HG03095 (cell line): ENCODE data around the gene ADAM23.

Source experiments
- ATAC-seq: cut with Tn5 transposase; IDR thresholded peaks from one replicate; pipeline ENCODE4 v1.9.1; 2021; ENCODE audit warnings: moderate library complexity; ENCODE audit not compliant: unreplicated experiment

Gene ADAM23

DNA sequence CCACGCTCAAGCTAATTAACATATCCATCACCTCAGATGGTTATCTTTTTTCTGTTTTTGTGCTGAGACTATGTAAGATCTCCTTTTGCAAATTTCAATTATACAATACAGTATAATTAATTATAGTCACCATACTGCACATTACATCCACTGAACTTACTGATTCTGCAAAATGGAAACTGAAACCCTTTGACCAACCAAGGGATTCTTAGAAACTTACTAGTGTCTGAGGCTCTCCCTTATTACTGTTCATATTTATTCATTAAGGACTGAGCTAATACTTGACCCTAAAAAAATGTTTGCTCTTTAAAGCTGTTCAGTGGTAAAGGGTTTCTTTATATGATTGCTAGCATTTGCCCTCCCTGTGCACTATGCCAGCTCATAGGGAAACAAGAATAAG, 50.7 kb downstream of the ADAM23 start:
- no peak for ATAC-seq

DNA sequence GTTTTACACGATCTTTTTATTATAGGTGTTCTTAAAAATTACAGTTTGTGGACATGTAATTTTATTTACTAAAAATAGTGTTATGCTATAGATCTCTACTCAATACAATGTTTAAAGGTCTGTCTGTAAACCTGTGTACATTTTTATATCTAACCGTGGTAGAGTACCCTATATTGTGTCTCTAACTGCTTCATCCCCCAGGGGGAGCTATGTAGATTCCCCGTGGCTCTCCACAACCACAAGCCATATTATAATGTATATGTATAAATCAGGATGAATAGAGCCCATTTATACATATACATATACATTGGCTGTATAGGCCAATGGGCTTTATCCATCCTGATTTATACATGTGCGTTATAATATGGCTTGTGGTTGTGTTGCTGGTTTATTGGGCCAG, 59.4 kb downstream of the ADAM23 start:
- ATAC-seq = no peak

DNA sequence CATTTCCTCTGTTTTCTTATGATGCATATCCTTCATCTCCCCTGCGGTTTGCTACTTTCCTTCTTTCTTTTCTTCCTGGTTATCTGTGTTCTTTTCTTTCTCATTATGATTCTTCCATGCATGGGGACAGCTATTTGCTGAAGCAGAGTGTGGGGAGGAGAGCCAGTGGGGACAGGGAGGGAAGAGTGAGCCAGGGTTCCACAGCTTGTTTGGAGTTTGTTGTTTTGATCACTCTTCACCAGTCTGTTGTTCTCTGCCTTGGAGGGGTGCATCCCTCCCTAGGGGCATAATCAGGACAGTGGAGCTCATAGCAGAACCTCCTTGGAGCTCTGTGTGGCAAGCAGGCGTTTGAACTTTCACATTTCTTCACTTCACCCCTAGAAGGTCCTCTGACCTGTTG, 68.0 kb downstream of the ADAM23 start:
- ATAC-seq = no peak

DNA sequence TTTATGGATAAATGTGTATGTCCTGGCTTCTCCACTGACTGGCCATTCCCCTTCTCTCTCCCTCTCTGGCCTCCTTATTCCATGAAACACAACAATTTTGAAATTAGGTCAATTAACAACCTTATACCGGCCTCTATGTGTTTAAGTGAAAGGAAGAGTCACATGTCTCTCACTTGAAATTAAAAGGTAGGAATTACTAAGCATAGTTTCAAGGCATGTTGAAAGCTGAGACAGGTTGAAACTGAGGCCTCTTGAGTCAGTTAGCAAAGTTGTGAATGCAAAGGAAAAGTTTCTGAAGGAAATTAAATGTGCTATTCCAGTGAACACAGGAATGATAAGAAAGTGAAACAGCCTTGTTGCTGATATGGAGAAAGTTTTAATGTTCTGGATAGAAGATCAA, 69.7 kb downstream of the ADAM23 start:
- no peak for ATAC-seq

DNA sequence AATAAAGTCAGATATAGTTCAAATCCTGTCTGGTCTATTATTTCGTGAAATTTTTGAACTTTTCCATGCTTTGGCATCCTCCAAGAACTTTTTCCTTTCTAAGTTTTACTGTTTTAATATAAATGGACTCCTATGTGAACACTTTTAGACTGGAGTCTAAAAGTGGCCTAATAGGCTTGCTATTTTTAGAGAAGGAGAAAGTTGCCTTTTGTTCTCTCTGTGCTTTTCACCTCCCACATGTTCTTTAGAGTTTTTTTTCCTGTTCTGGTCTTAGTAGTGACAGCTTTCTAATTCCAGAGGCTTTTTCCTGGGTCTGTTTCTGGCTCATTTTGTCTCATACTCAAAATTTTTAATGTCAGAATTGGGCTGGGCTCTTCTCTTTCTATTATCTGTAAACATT, 72.2 kb downstream of the ADAM23 start:
- no peak for ATAC-seq

GRCh38 chr2:206518997-206519396, 75.7 kb downstream of the ADAM23 start:
- ATAC-seq = peak; percentile 72

DNA sequence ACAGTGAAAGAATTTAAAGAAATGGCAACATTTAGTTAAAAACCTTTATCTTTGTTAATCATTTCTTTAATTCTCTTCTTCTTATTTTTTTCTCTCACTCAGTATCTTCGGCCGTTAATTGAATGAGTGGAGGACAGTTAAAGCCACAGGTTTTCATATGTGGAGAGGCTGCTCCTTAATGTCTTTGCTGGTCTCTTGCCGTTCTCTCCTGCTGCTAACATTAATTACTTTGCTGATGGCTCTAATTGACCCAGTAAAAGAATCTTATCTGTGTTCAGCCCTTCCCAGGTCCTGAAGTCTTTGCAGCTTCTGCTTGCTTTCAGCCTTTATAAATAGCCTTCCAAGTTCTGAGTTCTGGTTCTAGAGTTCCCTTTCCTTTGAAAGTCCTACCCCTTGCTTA, 77.1 kb downstream of the ADAM23 start:
- ATAC-seq = no peak

DNA sequence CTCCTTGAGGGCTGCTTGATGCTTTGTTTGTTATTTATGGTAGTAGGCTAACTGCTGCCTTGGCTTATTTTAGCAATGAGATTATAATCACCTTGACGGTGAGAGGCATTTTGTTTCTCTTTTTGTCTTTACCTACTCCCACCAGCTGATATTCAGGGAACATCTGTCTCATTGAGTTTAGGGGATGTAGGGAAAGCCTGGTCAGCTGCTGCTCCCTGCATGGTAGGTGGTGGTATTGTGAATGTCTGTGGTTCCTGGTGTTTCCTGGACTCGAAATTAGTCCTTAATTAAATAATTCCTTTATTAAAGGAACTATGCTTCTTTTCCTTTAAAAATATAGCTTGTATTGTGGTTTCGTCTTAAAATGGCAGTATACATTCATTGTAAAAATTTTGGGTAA, 77.8 kb downstream of the ADAM23 start:
- no peak for ATAC-seq

GRCh38 chr2:206521612-206522011, 78.3 kb downstream of the ADAM23 start:
- no peak for ATAC-seq

DNA sequence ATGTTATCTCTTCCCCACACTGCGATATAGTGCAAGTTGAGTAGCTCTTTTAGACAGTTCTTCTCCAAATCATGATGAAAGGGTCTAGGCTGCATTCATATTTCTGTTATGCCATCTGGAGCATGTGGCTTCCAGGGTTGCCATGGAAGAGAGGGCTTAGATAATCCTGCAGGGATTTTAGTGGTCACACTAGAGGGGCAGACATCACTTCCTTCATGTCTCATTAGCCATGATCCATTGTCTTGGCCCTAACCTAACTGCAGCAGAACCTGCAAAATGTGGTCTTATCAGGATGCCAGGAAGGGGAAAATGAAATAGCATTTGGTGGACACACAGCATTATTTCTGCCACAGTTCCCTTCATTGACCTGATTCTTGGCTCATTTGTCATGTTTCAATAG, 83.1 kb downstream of the ADAM23 start:
- no peak for ATAC-seq

- no peak for ATAC-seq
Measured at GRCh38 chr2:206527153-206527552, 83.8 kb downstream of the ADAM23 start.

GRCh38 chr2:206530727-206531126, 87.4 kb downstream of the ADAM23 start:
- no peak for ATAC-seq

DNA sequence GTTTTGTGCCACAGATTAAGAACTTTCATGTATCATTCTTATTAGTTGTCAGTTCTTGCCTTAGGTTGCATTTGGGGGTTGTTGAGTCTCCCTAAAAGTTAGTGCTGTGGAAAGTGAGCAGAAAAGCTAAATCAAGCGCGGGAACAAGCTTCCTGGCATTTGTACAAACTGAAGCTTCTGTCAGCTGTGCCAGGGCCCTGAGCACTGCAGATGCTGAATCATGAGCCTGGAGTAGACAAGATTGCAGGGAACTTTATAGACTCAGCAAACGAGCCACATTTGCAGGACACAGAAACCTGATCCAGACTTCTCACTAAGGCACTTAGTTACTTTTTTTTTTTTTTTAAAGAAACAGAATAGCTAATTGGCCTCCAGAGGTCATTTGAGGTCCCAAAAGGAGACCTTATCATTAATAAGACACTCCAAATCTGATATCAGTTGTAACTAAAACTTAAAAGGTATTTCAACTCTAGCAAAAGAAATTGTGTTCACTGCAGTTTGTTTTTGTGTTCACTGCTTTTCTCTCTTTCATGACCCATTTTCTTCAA, 88.7 kb downstream of the ADAM23 start:
- ATAC-seq = no peak

- no peak for ATAC-seq
Measured at GRCh38 chr2:206533977-206534376, 90.6 kb downstream of the ADAM23 start.

GRCh38 chr2:206535260-206535986, 92.1 kb downstream of the ADAM23 start:
- no peak for ATAC-seq

GRCh38 chr2:206540757-206541156, 97.4 kb downstream of the ADAM23 start:
- ATAC-seq = no peak

GRCh38 chr2:206543073-206543472, 99.7 kb downstream of the ADAM23 start:
- ATAC-seq = no peak

- ATAC-seq = no peak
Measured at GRCh38 chr2:206548383-206548782, 105.1 kb downstream of the ADAM23 start.

GRCh38 chr2:206555721-206556120, 112.4 kb downstream of the ADAM23 start:
- ATAC-seq = no peak

DNA sequence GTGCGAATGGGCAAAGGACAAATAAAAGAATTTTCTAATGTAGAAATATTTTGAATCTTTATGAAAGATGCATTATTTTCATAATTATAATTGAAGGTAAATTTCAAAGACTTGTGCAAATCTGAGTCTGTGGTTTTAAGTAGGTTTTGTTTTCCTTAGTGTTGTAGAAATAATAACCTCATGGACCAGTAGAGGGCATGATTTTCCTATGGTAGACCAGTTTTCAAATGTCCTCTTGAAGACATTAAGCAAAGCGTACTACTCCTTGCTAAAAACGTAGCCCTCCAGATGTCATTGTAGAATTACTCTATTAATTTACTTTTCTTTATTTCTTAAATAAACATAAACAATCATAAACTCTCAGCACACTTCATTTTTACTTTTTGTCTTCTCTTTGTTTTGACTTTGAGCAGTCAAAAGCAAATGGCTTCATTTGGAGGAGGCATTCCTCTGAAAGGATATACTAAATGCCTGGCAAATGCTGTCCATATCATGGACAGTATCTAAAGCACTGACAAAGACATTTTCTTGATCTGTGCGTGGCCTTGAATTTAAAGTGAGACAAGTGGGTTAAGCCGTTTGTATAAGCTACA, 113.1 kb downstream of the ADAM23 start:
- no peak for ATAC-seq

GRCh38 chr2:206557321-206557720, 114.0 kb downstream of the ADAM23 start:
- no peak for ATAC-seq

GRCh38 chr2:206558492-206558891, 115.2 kb downstream of the ADAM23 start:
- ATAC-seq = no peak

DNA sequence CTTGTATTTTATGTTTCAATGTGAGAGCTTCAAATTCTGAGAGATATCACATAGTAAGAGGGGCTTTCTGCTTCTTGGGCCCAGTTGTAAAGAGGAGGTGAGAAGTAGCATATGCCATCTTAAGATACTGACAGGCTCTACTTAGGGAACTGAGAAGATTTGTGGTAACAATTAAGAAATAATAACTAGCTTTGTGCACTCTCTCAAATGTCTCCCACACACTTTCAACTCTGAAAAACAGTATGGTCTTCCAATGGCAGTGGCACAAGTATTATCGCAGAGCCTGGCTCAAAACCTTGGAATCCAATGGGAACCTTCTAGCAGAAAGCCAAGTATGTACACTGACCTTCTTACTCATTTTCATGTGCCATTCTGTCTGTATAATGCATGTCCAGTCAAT, 118.6 kb downstream of the ADAM23 start:
- ATAC-seq = no peak
